ENCODE measurements around the gene TSC22D2.

GRCh38 chr3:150429767-150430671, 21.9 kb downstream of the TSC22D2 start:
- no peak for TF ChIP-seq POLR2A (IDR thresholded peaks at IDR 0.05; ENCODE audit: extremely low read depth, insufficient read length)
- TF ChIP-seq, protein P1, sequence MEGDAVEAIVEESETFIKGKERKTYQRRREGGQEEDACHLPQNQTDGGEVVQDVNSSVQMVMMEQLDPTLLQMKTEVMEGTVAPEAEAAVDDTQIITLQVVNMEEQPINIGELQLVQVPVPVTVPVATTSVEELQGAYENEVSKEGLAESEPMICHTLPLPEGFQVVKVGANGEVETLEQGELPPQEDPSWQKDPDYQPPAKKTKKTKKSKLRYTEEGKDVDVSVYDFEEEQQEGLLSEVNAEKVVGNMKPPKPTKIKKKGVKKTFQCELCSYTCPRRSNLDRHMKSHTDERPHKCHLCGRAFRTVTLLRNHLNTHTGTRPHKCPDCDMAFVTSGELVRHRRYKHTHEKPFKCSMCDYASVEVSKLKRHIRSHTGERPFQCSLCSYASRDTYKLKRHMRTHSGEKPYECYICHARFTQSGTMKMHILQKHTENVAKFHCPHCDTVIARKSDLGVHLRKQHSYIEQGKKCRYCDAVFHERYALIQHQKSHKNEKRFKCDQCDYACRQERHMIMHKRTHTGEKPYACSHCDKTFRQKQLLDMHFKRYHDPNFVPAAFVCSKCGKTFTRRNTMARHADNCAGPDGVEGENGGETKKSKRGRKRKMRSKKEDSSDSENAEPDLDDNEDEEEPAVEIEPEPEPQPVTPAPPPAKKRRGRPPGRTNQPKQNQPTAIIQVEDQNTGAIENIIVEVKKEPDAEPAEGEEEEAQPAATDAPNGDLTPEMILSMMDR (IDR thresholded peaks at IDR 0.05; ENCODE audit: low read depth, low read length), result no peak
- TF ChIP-seq MYC (IDR thresholded peaks at IDR 0.05; ENCODE audit: low read depth, low read length), result no peak
- no peak for TF ChIP-seq MAX (IDR thresholded peaks at IDR 0.05; ENCODE audit: low read depth, low read length)

Data from NB4 (cell line).